Sigmoid colon (tissue), 7 donors: Measurements from ENCODE around the gene PRKN. TPM values are rescaled to one million over a fixed set of nuclear protein-coding genes. Genes with fewer than 3 reads are reported as not detected.

Experiments
- DNase-seq: peaks from one replicate; pipeline ENCODE4 v3.0.0-alpha.2; 2019
- H3K27ac ChIP-seq, 4 donors: fragments of 200-600 bp; sonication (generic); one replicate each; pipeline ENCODE4 v1.5.1; 2016 to 2019; ENCODE audit warnings: mild to moderate bottlenecking in 1 of 4
- H3K27me3 ChIP-seq, 3 donors: fragments of 200-600 bp; sonication (generic); one replicate each; pipeline ENCODE4 v1.5.1; 2019; ENCODE audit warnings: mild to moderate bottlenecking in 1 of 3
- H3K36me3 ChIP-seq, 4 donors: fragments of 200-600 bp; sonication (generic); one replicate each; pipeline ENCODE4 v1.5.1; 2016 to 2019
- H3K4me1 ChIP-seq, 4 donors: fragments of 200-600 bp; sonication (generic); one replicate each; pipeline ENCODE4 v1.5.1; 2017 to 2019
- H3K4me3 ChIP-seq, 4 donors: fragments of 200-600 bp; sonication (generic); one replicate each; pipeline ENCODE4 v1.5.1; 2017 to 2019; ENCODE audit warnings: mild to moderate bottlenecking in 2 of 4, moderate library complexity in 1 of 4
- H3K9me3 ChIP-seq, 4 donors: fragments of 200-600 bp in 3 of 4; sonication (generic) in 3 of 4; one replicate each; pipeline versions ENCODE4 v1.5.1 to v1.6.1; 2013 to 2019
- EP300 ChIP-seq, 4 donors: sonication (generic); formaldehyde crosslinking; IDR thresholded peaks; one replicate each; pipeline ENCODE4 v1.6.1; 2017; ENCODE audit warnings: antibody characterized with exemption in 4 of 4
- POLR2A ChIP-seq, 2 donors: fragments of 450-650 bp; IDR thresholded peaks; one replicate each; pipeline ENCODE4 v1.6.1; 2016; ENCODE audit warnings: antibody characterized with exemption in 2 of 2, mild to moderate bottlenecking in 2 of 2, moderate library complexity in 2 of 2
- POLR2AphosphoS5 ChIP-seq, 4 donors: sonication (generic); formaldehyde crosslinking; IDR thresholded peaks; one replicate each; pipeline ENCODE4 v1.6.1; 2017; ENCODE audit warnings: antibody characterized with exemption in 4 of 4
- WGBS, 2 donors: extraction: QIAGEN DNeasy Blood & Tissue Kit; methylation state at CpG; one replicate each; pipeline ENCODE4 v1.1.7; 2013; 5-methylcytosine and 5-hydroxymethylcytosine counted together
- intact Hi-C: fragments of 100-400 bp; cut with DNase I; formaldehyde crosslinking; loops from one replicate; pipeline ENCODE4 v1.15.1; 2023
- polyA plus RNA-seq, 3 donors: library from polyadenylated mRNA; stranded (reverse); fragments of 200-250 nt; gene quantifications; one replicate each; pipeline ENCODE4 v1.2.3, GENCODE V29; 2013
- total RNA-seq, 4 donors: library from RNA; depleted of rRNA; stranded (reverse); fragments of >200 nt; gene quantifications; one replicate each; pipeline ENCODE4 v1.1.0, GENCODE V29; 2016
- TF ChIP-seq, protein P1 (sequence below), 4 experiments: fragments of 450-650 bp in 3 of 4; fragments of 200-600 bp in 1 of 4; IDR thresholded peaks; one replicate each; pipeline ENCODE4 v1.5.1; 2016 to 2019; ENCODE audit warnings: antibody characterized with exemption in 4 of 4, mild to moderate bottlenecking in 3 of 4, moderate library complexity in 2 of 4
- donor health status: healthy with polysubstance abuse.
- donor health status: Bipolar disorder and iron deficiency.
- donor health status: healthy.

The PRKN gene
- total and polyA plus RNA-seq, 7 donors, result 0.38 to 173 (median 9.7) TPM

DNA sequence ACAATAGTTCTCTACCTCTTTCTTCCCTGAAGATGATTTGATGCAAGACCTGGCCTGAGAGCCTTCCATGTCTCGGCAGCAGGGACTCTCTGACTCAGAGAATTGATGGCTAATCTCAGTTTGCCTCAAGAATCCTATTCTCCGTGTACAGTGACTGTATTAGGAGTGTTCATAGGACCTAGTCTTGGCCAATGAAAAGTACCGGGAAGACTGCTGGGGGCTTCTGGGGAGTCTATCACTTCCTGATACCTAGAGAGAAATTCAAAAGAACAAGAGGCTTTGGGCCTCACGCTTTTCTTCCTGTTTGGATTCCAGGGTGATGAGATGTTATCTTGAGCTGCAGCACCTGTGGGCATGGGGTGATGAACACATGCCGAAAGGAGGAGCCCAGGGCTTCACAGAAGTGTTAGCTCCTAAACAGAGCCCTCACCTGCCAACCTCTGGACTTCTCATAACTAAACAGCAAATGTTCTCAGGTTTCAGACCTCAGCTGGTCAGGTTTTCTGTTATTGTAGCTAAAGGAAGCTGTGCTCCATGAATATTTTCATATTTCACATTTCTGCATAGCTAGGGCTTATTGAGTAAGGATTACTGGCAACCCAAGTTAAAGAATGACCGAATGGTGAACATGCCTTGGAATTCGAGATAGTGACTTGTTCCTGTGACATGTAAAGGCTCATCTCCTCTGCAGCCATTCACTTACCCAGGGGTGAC, 1130.6 kb downstream of the PRKN start:
- no peak for DNase-seq
- Histone ChIP-seq H3K27ac (no peak overlapping the region), H3K27me3 (no peaks in the 10 kb centered on the region), H3K4me1 (no peaks in the 10 kb centered on the region), H3K9me3 (no peaks in the 10 kb centered on the region), H3K36me3 (no peaks in the 10 kb centered on the region), H3K4me3 (no peak overlapping the region)
- intact Hi-C loops, result no loop called here
- TF ChIP-seq EP300 (IDR thresholded peaks at IDR 0.05), result no peak
- no peak for TF ChIP-seq POLR2A (IDR thresholded peaks at IDR 0.05)
- TF ChIP-seq POLR2AphosphoS5 (IDR thresholded peaks at IDR 0.05), result no peak
- TF ChIP-seq, protein P1, sequence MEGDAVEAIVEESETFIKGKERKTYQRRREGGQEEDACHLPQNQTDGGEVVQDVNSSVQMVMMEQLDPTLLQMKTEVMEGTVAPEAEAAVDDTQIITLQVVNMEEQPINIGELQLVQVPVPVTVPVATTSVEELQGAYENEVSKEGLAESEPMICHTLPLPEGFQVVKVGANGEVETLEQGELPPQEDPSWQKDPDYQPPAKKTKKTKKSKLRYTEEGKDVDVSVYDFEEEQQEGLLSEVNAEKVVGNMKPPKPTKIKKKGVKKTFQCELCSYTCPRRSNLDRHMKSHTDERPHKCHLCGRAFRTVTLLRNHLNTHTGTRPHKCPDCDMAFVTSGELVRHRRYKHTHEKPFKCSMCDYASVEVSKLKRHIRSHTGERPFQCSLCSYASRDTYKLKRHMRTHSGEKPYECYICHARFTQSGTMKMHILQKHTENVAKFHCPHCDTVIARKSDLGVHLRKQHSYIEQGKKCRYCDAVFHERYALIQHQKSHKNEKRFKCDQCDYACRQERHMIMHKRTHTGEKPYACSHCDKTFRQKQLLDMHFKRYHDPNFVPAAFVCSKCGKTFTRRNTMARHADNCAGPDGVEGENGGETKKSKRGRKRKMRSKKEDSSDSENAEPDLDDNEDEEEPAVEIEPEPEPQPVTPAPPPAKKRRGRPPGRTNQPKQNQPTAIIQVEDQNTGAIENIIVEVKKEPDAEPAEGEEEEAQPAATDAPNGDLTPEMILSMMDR (IDR thresholded peaks at IDR 0.05), result no peak
- 85 to 86% methylated on average over 7 of the region's 7 CpGs for WGBS, 2 donors

DNA sequence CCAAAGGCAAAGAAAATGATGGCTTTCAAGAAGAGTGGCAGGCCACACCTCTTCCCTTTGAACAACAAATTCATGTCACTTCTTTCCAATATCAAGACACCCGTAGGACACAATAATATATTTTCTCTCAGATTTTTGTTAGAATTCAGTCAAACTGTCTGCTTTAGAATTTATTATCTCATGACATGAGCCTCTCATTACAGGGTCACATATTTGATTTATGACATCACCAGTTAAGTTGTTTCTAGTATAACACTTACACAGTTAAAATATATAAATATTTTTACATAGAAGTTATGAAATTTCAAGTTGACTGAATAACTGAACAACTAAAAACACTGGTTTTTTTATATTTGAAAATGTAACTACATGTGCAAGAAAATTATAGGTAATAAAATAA, 1133.2 kb downstream of the PRKN start:
- no peak for DNase-seq
- H3K36me3 ChIP-seq, result no peaks in the 10 kb centered on the region
- no peak overlapping the region for H3K27ac ChIP-seq
- H3K4me3 ChIP-seq, result no peak overlapping the region
- TF ChIP-seq POLR2AphosphoS5 (IDR thresholded peaks at IDR 0.05) (no peak), POLR2A (IDR thresholded peaks at IDR 0.05) (no peak), EP300 (IDR thresholded peaks at IDR 0.05) (no peak)
- TF ChIP-seq, protein P1 (IDR thresholded peaks at IDR 0.05), result no peak
- no peaks in the 10 kb centered on the region for H3K4me1 ChIP-seq
- intact Hi-C loops, result no loop called here
- H3K27me3 ChIP-seq, result no peaks in the 10 kb centered on the region
- WGBS, 2 donors, result 92 to 96% methylated on average over 1 of the region's 1 CpG
- no peaks in the 10 kb centered on the region for H3K9me3 ChIP-seq

DNA sequence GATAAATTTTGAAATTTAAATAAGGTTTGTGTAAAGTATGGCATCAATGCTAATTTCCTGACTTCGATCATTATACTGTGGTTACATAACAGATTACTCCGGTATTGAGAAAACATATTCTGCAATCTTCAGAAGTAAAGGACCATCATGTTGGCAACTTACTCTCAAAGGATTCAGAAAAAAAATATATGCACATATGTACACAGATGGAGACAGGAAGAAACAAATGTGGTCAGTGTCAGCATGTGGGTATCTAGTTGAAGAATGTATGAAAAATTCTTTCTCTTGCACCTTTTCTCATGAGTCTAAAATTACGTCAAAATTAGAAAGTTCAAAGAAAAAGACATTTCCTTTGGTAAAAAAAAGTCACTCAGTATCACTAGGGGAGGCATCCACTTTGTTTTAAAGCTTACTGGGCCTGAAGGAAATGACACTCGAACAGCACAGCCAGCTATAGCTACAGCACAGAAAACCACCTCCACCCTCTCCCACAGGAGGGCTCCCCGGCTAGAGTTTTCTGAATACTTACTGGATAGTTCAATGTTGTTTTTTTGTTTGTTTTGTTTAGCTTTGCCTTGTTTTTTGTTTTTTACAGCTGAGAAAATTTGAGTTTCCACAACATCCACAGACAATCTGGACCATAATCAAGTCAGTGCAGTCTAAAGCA, 1136.5 kb downstream of the PRKN start:
- Histone ChIP-seq H3K36me3 (no peaks in the 10 kb centered on the region), H3K27me3 (no peaks in the 10 kb centered on the region), H3K27ac (no peak overlapping the region), H3K9me3 (no peaks in the 10 kb centered on the region), H3K4me1 (no peaks in the 10 kb centered on the region), H3K4me3 (no peak overlapping the region)
- TF ChIP-seq, protein P1 (IDR thresholded peaks at IDR 0.05), result no peak
- no peak for TF ChIP-seq EP300 (IDR thresholded peaks at IDR 0.05)
- TF ChIP-seq POLR2A (IDR thresholded peaks at IDR 0.05), result no peak
- TF ChIP-seq POLR2AphosphoS5 (IDR thresholded peaks at IDR 0.05), result no peak
- WGBS, 2 donors, result 63 to 78% methylated on average over 5 of the region's 5 CpGs
- DNase-seq, result no peak
- intact Hi-C loops, result no loop called here

DNA sequence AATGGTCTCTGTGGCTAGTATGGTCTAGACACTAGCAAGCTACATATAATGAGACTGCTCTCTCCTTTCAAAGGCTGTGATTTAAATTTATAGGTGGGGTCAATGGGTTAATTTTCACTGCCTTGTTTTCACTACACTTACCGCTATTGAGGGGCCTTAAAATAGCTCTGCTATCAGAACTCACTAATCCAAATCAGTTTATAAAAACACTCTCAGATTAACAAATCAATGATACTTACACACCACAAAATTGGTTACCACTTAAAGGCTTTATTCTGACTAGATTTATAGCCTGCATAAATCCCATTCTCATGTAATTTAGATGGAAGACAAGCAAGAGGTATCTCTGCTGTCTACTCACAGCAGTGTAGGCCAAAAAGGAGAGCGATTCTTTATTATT, 1140.7 kb downstream of the PRKN start:
- H3K36me3 ChIP-seq, result no peaks in the 10 kb centered on the region
- H3K27me3 ChIP-seq, result no peaks in the 10 kb centered on the region
- DNase-seq, result no peak
- 60 to 62% methylated on average over 2 of the region's 2 CpGs for WGBS, 2 donors
- H3K27ac ChIP-seq, result no peak overlapping the region
- no peak overlapping the region for H3K4me3 ChIP-seq
- no peaks in the 10 kb centered on the region for H3K9me3 ChIP-seq
- intact Hi-C loops, result no loop called here
- no peaks in the 10 kb centered on the region for H3K4me1 ChIP-seq
- TF ChIP-seq POLR2AphosphoS5 (IDR thresholded peaks at IDR 0.05) (no peak), POLR2A (IDR thresholded peaks at IDR 0.05) (no peak), EP300 (IDR thresholded peaks at IDR 0.05) (no peak)
- TF ChIP-seq, protein P1 (IDR thresholded peaks at IDR 0.05), result no peak
